ENCODE measurements around the gene LCP2. TPM values are rescaled to one million over a fixed set of nuclear protein-coding genes. Genes with fewer than 3 reads are reported as not detected.

LCP2 gene
- total and polyA plus RNA-seq, 8 donors = 1.9 to 22.0 (median 2.9) TPM

DNA sequence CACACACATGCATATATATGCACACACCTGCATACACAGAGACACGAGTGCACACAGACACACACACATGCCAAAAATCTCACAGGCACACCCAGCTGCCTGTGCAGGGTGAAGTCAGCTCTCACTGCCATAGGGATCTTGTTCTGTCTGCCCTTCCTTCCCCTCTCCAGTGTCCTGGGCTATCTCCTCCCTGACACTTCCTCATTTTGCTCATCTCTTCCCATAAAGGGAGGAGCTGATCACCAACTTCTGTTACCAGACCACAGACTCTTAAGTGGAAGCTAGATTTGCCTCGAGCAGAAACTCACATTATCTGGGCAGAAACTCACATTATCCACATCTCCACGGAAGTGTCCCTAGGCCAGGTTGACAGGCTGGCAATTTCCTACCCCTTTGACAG, 28.7 kb downstream of the LCP2 start:
- WGBS, 2 donors = 45 to 51% methylated on average over 3 of the region's 3 CpGs
- intact Hi-C loops (cut with DNase I) = no loop called here
- H3K4me1 ChIP-seq = peaks cover 0 to 7% (median 0%) of the 10 kb centered on the region in 3 donors

DNA sequence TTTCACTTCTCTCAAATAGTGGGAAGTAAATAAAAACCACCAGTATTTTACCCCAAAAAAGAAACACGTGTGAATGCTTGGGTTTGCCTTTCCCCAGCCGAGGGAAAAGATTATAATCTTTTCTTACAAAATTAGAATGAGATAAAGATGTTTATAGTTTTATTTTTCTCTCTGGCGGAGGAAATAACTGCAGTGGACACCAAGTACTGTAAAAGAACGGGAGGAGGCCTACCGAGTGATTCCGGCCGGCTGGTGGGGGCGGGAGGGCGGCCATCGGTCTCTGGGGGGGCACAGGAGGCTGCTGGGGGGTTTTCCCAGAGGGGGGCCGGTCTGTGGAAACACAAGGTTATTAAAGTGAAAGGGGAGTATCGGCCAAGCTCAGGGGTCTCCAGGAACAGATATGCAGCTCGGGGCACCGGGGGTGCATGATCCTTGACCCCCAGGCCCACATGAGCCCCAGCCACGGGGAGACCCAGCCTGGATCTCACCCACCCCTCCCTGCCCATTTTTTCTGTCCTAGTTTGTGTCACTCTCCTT, 29.4 kb downstream of the LCP2 start:
- TF ChIP-seq, protein P1, sequence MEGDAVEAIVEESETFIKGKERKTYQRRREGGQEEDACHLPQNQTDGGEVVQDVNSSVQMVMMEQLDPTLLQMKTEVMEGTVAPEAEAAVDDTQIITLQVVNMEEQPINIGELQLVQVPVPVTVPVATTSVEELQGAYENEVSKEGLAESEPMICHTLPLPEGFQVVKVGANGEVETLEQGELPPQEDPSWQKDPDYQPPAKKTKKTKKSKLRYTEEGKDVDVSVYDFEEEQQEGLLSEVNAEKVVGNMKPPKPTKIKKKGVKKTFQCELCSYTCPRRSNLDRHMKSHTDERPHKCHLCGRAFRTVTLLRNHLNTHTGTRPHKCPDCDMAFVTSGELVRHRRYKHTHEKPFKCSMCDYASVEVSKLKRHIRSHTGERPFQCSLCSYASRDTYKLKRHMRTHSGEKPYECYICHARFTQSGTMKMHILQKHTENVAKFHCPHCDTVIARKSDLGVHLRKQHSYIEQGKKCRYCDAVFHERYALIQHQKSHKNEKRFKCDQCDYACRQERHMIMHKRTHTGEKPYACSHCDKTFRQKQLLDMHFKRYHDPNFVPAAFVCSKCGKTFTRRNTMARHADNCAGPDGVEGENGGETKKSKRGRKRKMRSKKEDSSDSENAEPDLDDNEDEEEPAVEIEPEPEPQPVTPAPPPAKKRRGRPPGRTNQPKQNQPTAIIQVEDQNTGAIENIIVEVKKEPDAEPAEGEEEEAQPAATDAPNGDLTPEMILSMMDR (IDR thresholded peaks at IDR 0.05) = no peak
- no peak for FAIRE-seq
- no peak for DNase-seq

More for the DNA sequence above, 28.7 kb downstream of the LCP2 start:
- no peaks in the 10 kb centered on the region for H3K9me3 ChIP-seq
- DNase-seq (no peak), FAIRE-seq (no peak), ATAC-seq (peak in 3 of 4 donors; percentile 42 to 72 (median 70))
- TF ChIP-seq, protein P1 (IDR thresholded peaks at IDR 0.05) = no peak
- peaks cover 0 to 9% (median 0%) of the 10 kb centered on the region in 4 donors for H3K27me3 ChIP-seq
- no peak overlapping the region for H3K4me3 ChIP-seq
- H3K36me3 ChIP-seq = no peaks in the 10 kb centered on the region
- H3K27ac ChIP-seq = peak overlapping the region in 2 of 4 donors; percentile 25 to 27

DNA sequence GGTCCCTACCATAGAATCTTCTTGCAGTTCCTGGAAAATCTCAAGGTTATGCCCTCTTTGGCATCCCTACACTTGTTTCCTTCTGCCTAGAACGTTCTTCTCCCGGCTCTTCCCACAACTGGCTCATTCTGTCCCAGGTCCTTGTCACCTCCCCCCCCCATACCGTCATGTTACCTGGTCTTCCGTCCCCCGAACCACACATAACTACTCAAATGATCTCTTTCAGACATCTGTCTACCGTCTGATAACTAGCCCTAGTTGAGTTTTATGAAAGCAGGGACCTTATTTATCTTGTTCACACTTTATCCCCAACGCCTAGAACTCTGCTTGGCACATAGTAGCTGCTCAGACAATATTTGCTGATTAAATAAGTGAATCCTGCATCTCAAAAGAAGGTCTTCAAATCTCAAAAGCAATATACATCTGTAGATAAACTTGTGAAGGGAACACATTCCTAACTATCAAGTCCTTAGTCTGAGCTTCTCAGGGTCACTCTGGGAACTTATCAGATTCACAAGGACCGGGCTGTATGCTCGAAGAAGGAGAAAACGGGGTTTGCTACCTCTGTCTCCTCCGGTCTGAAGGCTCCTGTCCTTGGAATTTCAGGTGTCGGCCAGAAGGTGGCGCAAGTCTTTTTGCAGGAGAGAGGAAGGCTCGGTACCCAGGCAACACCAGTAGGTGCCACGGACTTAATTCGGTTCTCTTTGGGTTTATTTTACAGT, 30.0 kb downstream of the LCP2 start:
- intact Hi-C loops (cut with DNase I) = no loop called here
- H3K4me3 ChIP-seq = no peak overlapping the region
- H3K27ac ChIP-seq = no peak overlapping the region
- H3K4me1 ChIP-seq = peaks cover 0 to 7% (median 0%) of the 10 kb centered on the region in 3 donors
- H3K27me3 ChIP-seq = peaks cover 0 to 9% (median 0%) of the 10 kb centered on the region in 4 donors
- peak in 5 of 6 donors; percentile 40 to 80 (median 57) for DNase-seq
- TF ChIP-seq, protein P1 (IDR thresholded peaks at IDR 0.05) = peak; percentile 72 to 81 (median 76)
- 16 to 18% methylated on average over 16 of the region's 16 CpGs for WGBS, 2 donors
- H3K36me3 ChIP-seq = no peaks in the 10 kb centered on the region
- ATAC-seq = peak in 3 of 4 donors; percentile 80 to 84 (median 80)
- FAIRE-seq = no peak
- H3K9me3 ChIP-seq = no peaks in the 10 kb centered on the region

More for the DNA sequence above, 29.4 kb downstream of the LCP2 start:
- Histone ChIP-seq H3K36me3 (no peaks in the 10 kb centered on the region), H3K4me3 (no peak overlapping the region), H3K27me3 (peaks cover 0 to 9% (median 0%) of the 10 kb centered on the region in 4 donors), H3K4me1 (peaks cover 0 to 7% (median 0%) of the 10 kb centered on the region in 3 donors), H3K27ac (no peak overlapping the region), H3K9me3 (no peaks in the 10 kb centered on the region)
- intact Hi-C loops (cut with DNase I) = no loop called here
- ATAC-seq = no peak
- WGBS, 2 donors = 33 to 40% methylated on average over 15 of the region's 15 CpGs

DNA sequence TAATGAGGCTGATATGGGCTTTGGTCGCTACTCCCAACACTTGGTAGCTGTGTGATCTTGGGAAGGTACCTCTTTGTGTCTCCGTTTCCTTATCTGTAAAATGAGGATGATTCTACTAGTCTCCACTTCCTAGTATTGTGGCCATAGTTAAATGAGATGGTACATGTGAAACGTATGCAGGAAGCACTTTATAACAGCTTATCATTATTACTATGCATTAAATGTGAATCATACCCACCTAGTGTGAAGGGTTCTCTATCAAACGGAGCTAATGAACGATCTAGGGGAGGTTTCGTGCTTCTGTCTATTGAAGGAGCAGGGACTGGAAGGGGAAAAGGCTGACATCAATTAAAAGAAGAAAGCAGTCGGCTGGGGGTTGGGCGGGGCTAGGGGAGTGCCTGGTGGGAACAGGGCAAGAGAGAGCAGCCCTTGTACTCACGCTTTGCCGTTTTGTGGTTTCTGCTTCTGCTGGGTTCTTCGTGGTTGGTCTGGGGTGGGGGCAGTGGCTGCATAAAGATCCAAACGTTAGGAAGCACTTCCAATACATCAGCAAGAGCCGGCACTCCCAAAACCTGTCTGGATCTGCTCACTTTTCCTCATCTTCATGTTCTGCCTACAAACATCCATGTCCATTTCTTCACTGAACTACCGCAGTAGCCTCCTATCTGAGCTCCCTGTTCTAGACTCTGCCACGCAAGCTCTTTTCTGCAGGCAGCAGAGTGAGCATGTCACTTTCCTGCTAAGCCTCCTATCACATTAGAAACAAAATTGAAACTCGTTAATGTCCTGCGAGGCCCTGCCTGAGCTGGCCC, 30.8 kb downstream of the LCP2 start:
- TF ChIP-seq, protein P1 (IDR thresholded peaks at IDR 0.05) = no peak
- Histone ChIP-seq H3K9me3 (no peaks in the 10 kb centered on the region), H3K4me1 (peaks cover 0 to 7% (median 0%) of the 10 kb centered on the region in 3 donors), H3K27ac (no peak overlapping the region), H3K4me3 (no peak overlapping the region), H3K27me3 (peaks cover 0 to 9% (median 0%) of the 10 kb centered on the region in 4 donors), H3K36me3 (no peaks in the 10 kb centered on the region)
- DNase-seq = no peak
- 31 to 38% methylated on average over 17 of the region's 17 CpGs for WGBS, 2 donors
- no peak for ATAC-seq
- no peak for FAIRE-seq
- intact Hi-C loops (cut with DNase I) = no loop called here
